HG02973 (cell line): ENCODE data around the gene SP3.

Experiments used
- ATAC-seq: cut with Tn5 transposase; IDR thresholded peaks from one replicate; pipeline ENCODE4 v1.9.1; 2021; ENCODE audit warnings: moderate library complexity; ENCODE audit not compliant: unreplicated experiment

SP3 gene

GRCh38 chr2:173997269-173997668 lies 32.1 kb upstream of the SP3 start:
- peak; percentile 87 for ATAC-seq

GRCh38 chr2:173996766-173997165 lies 31.6 kb upstream of the SP3 start:
- no peak for ATAC-seq

GRCh38 chr2:173993459-173993858 lies 28.3 kb upstream of the SP3 start:
- no peak for ATAC-seq

GRCh38 chr2:173991856-173992588 lies 26.8 kb upstream of the SP3 start:
- ATAC-seq = no peak

- no peak for ATAC-seq
These were observed 26.0 kb upstream of the SP3 start for GRCh38 chr2:173990970-173991819.

GRCh38 chr2:173990245-173990644 lies 25.1 kb upstream of the SP3 start:
- no peak for ATAC-seq

- ATAC-seq = no peak
These were observed 24.7 kb upstream of the SP3 start for GRCh38 chr2:173989884-173990215.

GRCh38 chr2:173989160-173989883 lies 24.1 kb upstream of the SP3 start:
- ATAC-seq = no peak

- ATAC-seq = no peak
These were observed 21.6 kb upstream of the SP3 start for GRCh38 chr2:173986805-173987204.

- ATAC-seq = no peak
These were observed 20.4 kb upstream of the SP3 start for GRCh38 chr2:173985605-173985992.

- ATAC-seq = no peak
These were observed 19.9 kb upstream of the SP3 start for GRCh38 chr2:173984866-173985604.

- no peak for ATAC-seq
These were observed 18.3 kb upstream of the SP3 start for GRCh38 chr2:173983391-173983871.

GRCh38 chr2:173982918-173983317 lies 17.7 kb upstream of the SP3 start:
- ATAC-seq = no peak

- ATAC-seq = no peak
These were observed 17.1 kb upstream of the SP3 start for GRCh38 chr2:173982182-173982714.

- ATAC-seq = no peak
These were observed 16.3 kb upstream of the SP3 start for GRCh38 chr2:173981520-173981919.

GRCh38 chr2:173979751-173980351 lies 14.7 kb upstream of the SP3 start:
- no peak for ATAC-seq

- no peak for ATAC-seq
These were observed 13.3 kb upstream of the SP3 start for GRCh38 chr2:173978447-173978846.

GRCh38 chr2:173972636-173973035 lies 7.5 kb upstream of the SP3 start:
- no peak for ATAC-seq

GRCh38 chr2:173972165-173972564 lies 7.0 kb upstream of the SP3 start:
- no peak for ATAC-seq

GRCh38 chr2:173970516-173970924 lies 5.3 kb upstream of the SP3 start:
- ATAC-seq = no peak
